K562 (cell line): ENCODE measurements around the gene AGL.

ENCODE experiments used
- EP300 ChIP-seq: IDR thresholded peaks from 2 replicates; pipeline ENCODE4 v1.6.1; 2012; ENCODE audit warnings: low read length, improper control_type of control experiment
- MAFF ChIP-seq: IDR thresholded peaks from 2 replicates; pipeline ENCODE4 v1.6.1; 2012; ENCODE audit warnings: low read length, improper control_type of control experiment
- NFE2 ChIP-seq: IDR thresholded peaks from 2 replicates; pipeline ENCODE4 v1.6.1; 2014; ENCODE audit warnings: antibody characterized with exemption, low read depth
- NR3C1 ChIP-seq: sonication (generic); formaldehyde crosslinking; IDR thresholded peaks from 2 replicates; pipeline ENCODE4 v1.8.1; 2022; ENCODE audit warnings: missing genetic modification reagents
- YY1 ChIP-seq, 3 experiments: IDR thresholded peaks; 2 replicates each; pipeline ENCODE4 v1.6.1; 2011; ENCODE audit warnings: low read length in 2 of 3, mild to moderate bottlenecking in 2 of 3, moderate library complexity in 2 of 3, borderline replicate concordance in 1 of 3, control low read depth in 1 of 3, low read depth in 1 of 3; ENCODE audit not compliant: insufficient read depth in 3 of 3, insufficient replicate concordance in 2 of 3, control insufficient read depth in 1 of 3, insufficient read length in 1 of 3; ENCODE audit errors: extremely low read depth in 1 of 3
- TF ChIP-seq, protein P1 (sequence below), 3 experiments: IDR thresholded peaks in 2 of 3; conservative IDR thresholded peaks in 1 of 3; 2 replicates each; pipeline ENCODE4 v1.5.1; 2011 to 2012; ENCODE audit warnings: low read length in 3 of 3, mild to moderate bottlenecking in 3 of 3, control low read depth in 2 of 3, improper control_type of control experiment in 1 of 3, inconsistent platforms in 1 of 3, low read depth in 1 of 3, mixed read lengths in 1 of 3, moderate library complexity in 1 of 3; ENCODE audit not compliant: insufficient read depth in 2 of 3

DNA sequence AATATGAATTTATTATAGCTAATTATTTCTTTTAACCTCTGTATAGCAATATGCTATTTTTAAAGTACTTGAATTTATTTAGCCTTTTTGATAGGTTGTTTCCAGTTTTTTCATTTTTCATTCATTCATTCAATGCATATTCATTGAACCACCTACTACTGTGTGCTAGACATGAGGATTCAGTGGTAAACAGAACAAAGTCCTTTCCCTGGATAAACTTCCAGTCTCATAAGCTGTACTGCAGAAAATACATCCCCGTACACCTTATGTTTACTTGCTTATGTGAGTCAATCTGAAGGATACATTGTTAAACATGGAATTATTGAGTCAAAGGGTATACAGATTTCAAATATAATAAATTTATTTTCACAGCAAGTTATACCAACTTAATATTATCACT lies 21.9 kb downstream of the AGL start:
- TF ChIP-seq NR3C1 (CRISPR knock-in tag) (no peak), EP300 (no peak), NFE2 (no peak), YY1 (IDR thresholded peaks at IDR 0.05; ENCODE audit: borderline replicate concordance in 1 of 3, control insufficient read depth in 1 of 3, extremely low read depth in 1 of 3, insufficient read depth in 3 of 3, insufficient read length in 1 of 3, insufficient replicate concordance in 2 of 3, low read depth in 1 of 3, low read length in 2 of 3) (no peak), MAFF (no peak)
- TF ChIP-seq, protein P1, sequence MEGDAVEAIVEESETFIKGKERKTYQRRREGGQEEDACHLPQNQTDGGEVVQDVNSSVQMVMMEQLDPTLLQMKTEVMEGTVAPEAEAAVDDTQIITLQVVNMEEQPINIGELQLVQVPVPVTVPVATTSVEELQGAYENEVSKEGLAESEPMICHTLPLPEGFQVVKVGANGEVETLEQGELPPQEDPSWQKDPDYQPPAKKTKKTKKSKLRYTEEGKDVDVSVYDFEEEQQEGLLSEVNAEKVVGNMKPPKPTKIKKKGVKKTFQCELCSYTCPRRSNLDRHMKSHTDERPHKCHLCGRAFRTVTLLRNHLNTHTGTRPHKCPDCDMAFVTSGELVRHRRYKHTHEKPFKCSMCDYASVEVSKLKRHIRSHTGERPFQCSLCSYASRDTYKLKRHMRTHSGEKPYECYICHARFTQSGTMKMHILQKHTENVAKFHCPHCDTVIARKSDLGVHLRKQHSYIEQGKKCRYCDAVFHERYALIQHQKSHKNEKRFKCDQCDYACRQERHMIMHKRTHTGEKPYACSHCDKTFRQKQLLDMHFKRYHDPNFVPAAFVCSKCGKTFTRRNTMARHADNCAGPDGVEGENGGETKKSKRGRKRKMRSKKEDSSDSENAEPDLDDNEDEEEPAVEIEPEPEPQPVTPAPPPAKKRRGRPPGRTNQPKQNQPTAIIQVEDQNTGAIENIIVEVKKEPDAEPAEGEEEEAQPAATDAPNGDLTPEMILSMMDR (IDR thresholded peaks at IDR 0.05 in 2 of 3, conservative IDR thresholded peaks at IDR 0.05 in 1 of 3; ENCODE audit: insufficient read depth in 2 of 3, low read depth in 1 of 3, low read length in 3 of 3), result no peak
